Spleen (tissue), 7 donors: ENCODE measurements around the gene ASB10.

Experiments used
- CTCF ChIP-seq, 11 experiments: fragments of 200-600 bp in 7 of 11; fragments of 450-650 bp in 4 of 11; sonication (generic) in 4 of 11; IDR thresholded peaks in 8 of 11; conservative IDR thresholded peaks in 3 of 11; 1 replicate in 7 of 11; 2 replicates in 4 of 11; pipeline versions ENCODE4 v1.4.0 to v1.8.0; 2016 to 2021; ENCODE audit warnings: antibody characterized with exemption in 11 of 11, inconsistent platforms in 4 of 11, mild to moderate bottlenecking in 1 of 11
- POLR2A ChIP-seq, 3 donors: fragments of 450-650 bp; IDR thresholded peaks; one replicate each; pipeline ENCODE4 v1.5.1; 2017; ENCODE audit warnings: antibody characterized with exemption in 3 of 3, mild to moderate bottlenecking in 1 of 3
- POLR2AphosphoS5 ChIP-seq, 3 donors: sonication (generic); formaldehyde crosslinking; IDR thresholded peaks; one replicate each; pipeline ENCODE4 v1.5.1; 2017; ENCODE audit warnings: antibody characterized with exemption in 3 of 3
- donor health status: DM: no; HTN: no; CAD: no; lungs with moderate emphysema.
- donor health status: DM: no; HTN: no; CAD: no.
- donor health status: DM: no; HTN: no; CAD: no.

GRCh38 chr7:151133986-151134742, 52.9 kb downstream of the ASB10 start:
- TF ChIP-seq CTCF (IDR thresholded peaks at IDR 0.05 in 8 of 11, conservative IDR thresholded peaks at IDR 0.05 in 3 of 11) = no peak
- TF ChIP-seq POLR2A (IDR thresholded peaks at IDR 0.05) = no peak
- peak in 1 of 3 donors; percentile 15 for TF ChIP-seq POLR2AphosphoS5 (IDR thresholded peaks at IDR 0.05)
